Measurements from ENCODE around the gene TEX26.
A peak's percentile ranks its signal among the peaks of the same experiment; 100 is the strongest.

The TEX26 gene

DNA sequence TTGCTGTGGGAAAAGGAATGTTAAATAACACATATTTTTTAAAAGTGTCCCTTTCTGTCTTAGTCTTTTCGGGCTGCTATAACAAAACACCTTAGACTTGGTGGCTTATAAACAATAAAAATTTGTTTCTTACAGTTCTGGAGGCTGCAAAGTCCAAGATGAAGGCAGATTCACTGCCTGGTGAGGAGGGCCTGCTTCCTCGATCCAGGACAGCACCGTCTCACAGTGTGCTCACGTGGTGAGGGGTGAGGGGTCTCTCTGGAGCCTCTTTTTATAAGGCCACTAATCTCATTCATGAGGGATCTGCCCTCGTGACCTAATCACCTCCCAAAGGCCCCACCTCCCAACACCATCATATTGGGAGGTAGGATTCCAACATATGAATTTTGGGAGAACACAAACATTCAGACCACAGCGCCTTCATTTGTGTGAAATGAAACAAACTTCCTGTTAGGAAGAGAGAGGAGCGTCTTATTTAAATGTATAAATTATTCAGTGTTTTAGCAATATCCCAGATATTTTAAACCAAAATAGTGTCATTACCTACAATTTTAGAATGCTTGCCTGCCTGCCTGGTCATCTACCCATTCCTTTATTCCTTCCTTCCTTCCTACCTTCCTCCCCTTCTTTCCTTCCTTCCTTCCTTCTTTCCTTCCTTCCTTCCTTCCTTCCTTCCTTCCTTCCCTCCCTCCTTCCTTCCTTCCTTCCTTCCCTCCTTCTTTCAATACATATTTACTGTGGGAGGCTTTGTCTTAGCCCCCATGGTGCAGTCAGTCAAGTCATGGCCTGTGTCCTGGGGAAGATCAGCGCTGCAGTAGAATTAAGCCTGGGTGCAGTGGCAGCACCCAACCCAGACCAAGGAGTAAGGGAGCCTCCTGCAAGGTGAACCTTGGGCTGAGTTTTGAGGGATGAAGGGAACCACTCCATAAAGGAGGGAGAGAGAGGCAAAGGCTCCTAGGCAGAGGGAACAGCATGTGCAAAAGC lies 84.2 kb downstream of the TEX26 start:
- DNase-seq: no peak

DNA sequence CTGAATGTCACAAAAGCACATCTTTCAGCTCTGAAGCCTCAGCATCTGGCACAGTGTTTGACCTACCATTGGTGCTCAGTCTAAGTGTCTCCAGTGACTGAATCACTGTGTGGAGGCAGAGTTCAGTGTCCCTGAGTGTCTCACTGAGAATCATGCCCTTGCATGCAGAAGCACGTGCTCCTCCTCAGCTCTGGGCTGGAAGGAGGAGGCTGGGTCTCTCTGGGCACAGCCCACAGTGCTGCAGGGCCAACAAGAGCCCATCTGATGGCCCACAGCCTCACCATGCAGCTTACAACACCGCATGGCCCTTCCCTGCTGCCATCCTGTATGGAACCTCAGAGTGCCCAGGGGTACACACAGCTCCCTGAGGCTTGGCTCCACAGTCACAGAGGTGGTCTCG lies 86.1 kb downstream of the TEX26 start:
- no peak for DNase-seq

DNA sequence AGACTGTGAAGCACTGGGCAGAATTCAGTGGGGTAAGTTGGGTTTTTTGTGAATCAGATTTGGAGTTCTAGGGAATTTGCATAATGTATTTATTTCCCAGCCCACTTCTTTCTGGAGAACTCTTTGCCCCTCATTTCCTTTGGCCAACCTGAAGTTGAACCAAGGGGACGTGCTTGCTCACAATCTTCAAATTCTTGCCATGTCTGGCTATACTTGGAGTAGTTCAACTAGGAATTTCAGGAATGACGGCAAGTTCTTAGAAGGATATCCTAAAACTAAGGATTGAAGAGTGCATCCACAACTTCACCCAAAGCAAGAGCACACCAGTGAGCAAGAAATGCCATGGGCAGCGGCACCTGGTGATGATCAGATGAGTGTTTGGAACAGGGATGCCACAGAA lies 88.5 kb downstream of the TEX26 start:
- DNase-seq: no peak

DNA sequence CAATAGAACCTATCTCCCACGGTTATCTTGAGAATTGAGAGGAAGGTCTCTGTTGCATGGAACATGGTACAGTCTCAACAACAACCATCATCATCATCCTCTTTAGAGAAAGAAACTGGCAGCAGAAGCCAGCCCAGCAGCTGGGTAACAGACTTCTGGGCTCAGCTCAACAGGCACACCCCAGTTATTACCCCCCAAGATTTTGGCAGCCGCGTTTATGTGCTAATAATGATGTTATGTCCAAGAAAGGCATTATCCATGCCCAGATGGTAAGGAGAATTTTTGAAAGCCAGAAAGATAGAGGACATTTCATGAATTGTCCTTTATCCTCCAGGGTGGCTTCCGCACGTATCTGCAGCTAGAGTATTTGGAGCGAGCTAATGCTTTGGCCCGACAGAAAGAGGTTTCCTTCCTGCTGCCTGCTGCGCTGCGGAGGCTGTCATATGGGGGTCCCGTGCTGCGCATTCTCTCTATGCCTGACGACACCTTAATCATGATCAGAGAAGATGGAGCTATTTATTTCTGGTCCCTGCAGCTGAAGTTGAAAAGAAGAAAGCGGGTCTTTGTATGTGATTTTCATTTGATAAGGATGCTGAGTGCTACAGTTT lies 89.9 kb downstream of the TEX26 start:
- DNase-seq: peak in 1 of 2 experiments; percentile 33

DNA sequence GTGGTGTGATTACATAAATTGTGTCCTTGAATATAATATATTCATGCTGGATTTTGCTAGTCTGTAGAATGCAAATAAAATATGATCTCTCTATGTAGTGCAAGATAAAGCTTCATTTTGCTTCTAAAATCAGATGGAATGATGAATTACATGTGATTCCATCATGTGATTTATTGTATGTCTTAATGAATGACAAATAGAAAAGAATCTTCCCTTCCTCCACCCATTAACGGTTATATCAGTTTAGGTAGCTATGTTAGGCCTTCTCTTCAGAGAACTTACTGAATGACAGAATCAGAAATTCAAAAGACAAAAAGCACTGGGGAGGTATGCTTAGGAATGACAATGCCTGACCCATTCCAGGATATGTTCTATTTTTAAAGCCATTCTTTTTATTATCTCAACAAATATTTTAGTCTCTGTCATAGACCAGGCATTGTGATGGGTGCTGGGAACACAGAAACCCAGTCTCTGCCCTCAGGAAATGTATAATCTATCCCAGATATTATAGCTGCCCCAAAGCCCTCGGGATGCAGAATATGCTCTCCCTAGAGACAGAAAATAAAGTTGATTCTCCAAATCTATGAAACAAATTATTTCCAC lies 90.6 kb downstream of the TEX26 start:
- DNase-seq: no peak
